ENCODE data around the gene SRPX.
A peak's percentile ranks its signal among the peaks of the same experiment; 100 is the strongest.

SRPX gene

DNA sequence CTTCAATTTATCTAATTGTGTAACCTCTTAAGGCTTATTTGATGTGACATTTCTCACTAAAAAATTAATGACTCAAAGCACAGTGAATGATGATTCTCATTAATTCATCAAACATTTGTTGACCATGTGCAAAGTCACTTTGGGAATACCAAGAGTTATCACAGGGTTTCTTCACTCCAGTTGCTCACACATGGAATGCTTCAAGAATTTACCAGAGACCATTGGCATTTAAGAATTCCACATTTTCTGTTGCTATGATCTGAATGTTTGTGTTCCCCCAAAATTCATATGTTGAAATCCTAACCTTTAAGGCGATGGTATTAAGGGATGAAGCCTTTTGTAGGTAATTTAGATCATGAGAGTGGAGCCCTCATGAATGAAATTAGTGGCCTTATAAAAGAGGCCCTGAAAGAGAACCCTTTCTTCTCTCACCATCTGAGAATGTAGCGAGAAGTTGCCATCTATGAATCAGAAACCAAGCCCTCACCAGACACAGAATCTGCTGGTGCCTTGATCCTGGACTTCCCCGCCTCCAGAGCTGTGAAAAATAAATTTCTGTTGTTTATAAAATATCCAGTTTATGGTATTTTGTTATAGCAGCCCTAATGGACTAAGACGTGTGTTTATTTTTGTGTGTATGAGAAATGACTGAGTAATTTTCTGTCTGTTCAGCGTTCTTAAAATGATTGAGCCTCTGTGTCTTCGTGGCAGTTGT is 16.4 kb upstream of the SRPX start:
- Histone ChIP-seq H3K9ac (ENCODE audit: insufficient read length) (no peak overlapping the region), H3K27ac (no peak overlapping the region), H3K4me3 (no peak overlapping the region), H3K36me3 (ENCODE audit: insufficient read depth, low read length) (no peaks in the 10 kb centered on the region), H3K9me3 (ENCODE audit: low read depth, low read length) (no peaks in the 10 kb centered on the region)
- no peak for DNase-seq (ENCODE audit: low read depth, low spot score)
- no peak for TF ChIP-seq FOXP2 (optimal IDR thresholded peaks at IDR 0.05; ENCODE audit: control extremely low read depth, extremely low read length, insufficient read depth)
- TF ChIP-seq POLR2AphosphoS5 (IDR thresholded peaks at IDR 0.05; ENCODE audit: borderline replicate concordance, low read depth, low read length), result no peak
- TF ChIP-seq EZH2 (IDR thresholded peaks at IDR 0.05), result no peak

GRCh38 chrX:38233891-38234667 is 13.4 kb upstream of the SRPX start:
- Histone ChIP-seq H3K9ac (ENCODE audit: insufficient read length) (no peak overlapping the region), H3K4me3 (no peak overlapping the region), H3K36me3 (ENCODE audit: insufficient read depth, low read length) (no peaks in the 10 kb centered on the region), H3K9me3 (ENCODE audit: low read depth, low read length) (no peaks in the 10 kb centered on the region), H3K27ac (no peak overlapping the region)
- TF ChIP-seq POLR2AphosphoS5 (IDR thresholded peaks at IDR 0.05; ENCODE audit: borderline replicate concordance, low read depth, low read length), result no peak
- no peak for TF ChIP-seq FOXP2 (optimal IDR thresholded peaks at IDR 0.05; ENCODE audit: control extremely low read depth, extremely low read length, insufficient read depth)
- TF ChIP-seq EZH2 (IDR thresholded peaks at IDR 0.05), result no peak
- no peak for DNase-seq (ENCODE audit: low read depth, low spot score)

GRCh38 chrX:38232079-38232686 is 11.5 kb upstream of the SRPX start:
- no peak for DNase-seq (ENCODE audit: low read depth, low spot score)
- Histone ChIP-seq H3K9ac (ENCODE audit: insufficient read length) (no peak overlapping the region), H3K9me3 (ENCODE audit: low read depth, low read length) (no peaks in the 10 kb centered on the region), H3K36me3 (ENCODE audit: insufficient read depth, low read length) (no peaks in the 10 kb centered on the region), H3K4me3 (no peak overlapping the region), H3K27ac (no peak overlapping the region)
- TF ChIP-seq EZH2 (IDR thresholded peaks at IDR 0.05) (no peak), POLR2AphosphoS5 (IDR thresholded peaks at IDR 0.05; ENCODE audit: borderline replicate concordance, low read depth, low read length) (no peak), FOXP2 (optimal IDR thresholded peaks at IDR 0.05; ENCODE audit: control extremely low read depth, extremely low read length, insufficient read depth) (no peak)

GRCh38 chrX:38225093-38225492 is 4.4 kb upstream of the SRPX start:
- no peak for DNase-seq (ENCODE audit: low read depth, low spot score)
- H3K9me3 ChIP-seq (ENCODE audit: low read depth, low read length), result no peaks in the 10 kb centered on the region

DNA sequence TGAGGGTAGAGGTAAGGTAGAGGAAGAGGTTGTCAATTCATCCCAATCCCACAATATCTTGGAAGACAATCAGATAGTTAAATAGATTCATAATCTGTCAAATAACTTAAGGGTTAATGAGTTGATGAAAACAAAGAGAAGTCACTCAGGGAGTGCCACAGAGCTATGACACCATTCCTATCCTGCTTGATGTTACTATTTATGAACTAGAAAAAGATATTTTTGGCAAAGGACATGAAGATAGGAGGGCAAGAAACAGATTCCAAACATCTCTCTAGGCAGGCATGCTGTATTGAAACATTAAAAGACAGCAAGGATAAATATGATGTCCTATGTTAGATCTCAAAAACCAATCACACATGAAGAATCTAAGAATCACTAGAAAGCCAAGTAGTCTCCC is 3.5 kb upstream of the SRPX start:
- H3K4me3 ChIP-seq, result no peak overlapping the region
- no peak for DNase-seq (ENCODE audit: low read depth, low spot score)
- H3K9me3 ChIP-seq (ENCODE audit: low read depth, low read length), result no peaks in the 10 kb centered on the region
- TF ChIP-seq EZH2 (IDR thresholded peaks at IDR 0.05) (no peak), POLR2AphosphoS5 (IDR thresholded peaks at IDR 0.05; ENCODE audit: borderline replicate concordance, low read depth, low read length) (no peak), FOXP2 (optimal IDR thresholded peaks at IDR 0.05; ENCODE audit: control extremely low read depth, extremely low read length, insufficient read depth) (no peak)
- H3K36me3 ChIP-seq (ENCODE audit: insufficient read depth, low read length), result no peaks in the 10 kb centered on the region
- H3K9ac ChIP-seq (ENCODE audit: insufficient read length), result no peak overlapping the region
- no peak overlapping the region for H3K27ac ChIP-seq

More at GRCh38 chrX:38225093-38225492, 4.4 kb upstream of the SRPX start:
- no peak overlapping the region for H3K9ac ChIP-seq (ENCODE audit: insufficient read length)
- H3K4me3 ChIP-seq, result no peak overlapping the region
- no peak for TF ChIP-seq POLR2AphosphoS5 (IDR thresholded peaks at IDR 0.05; ENCODE audit: borderline replicate concordance, low read depth, low read length)
- no peak for TF ChIP-seq EZH2 (IDR thresholded peaks at IDR 0.05)
- TF ChIP-seq FOXP2 (optimal IDR thresholded peaks at IDR 0.05; ENCODE audit: control extremely low read depth, extremely low read length, insufficient read depth), result no peak
- H3K36me3 ChIP-seq (ENCODE audit: insufficient read depth, low read length), result no peaks in the 10 kb centered on the region
- H3K27ac ChIP-seq, result no peak overlapping the region

- H3K9ac ChIP-seq (ENCODE audit: insufficient read length), result no peak overlapping the region
- no peaks in the 10 kb centered on the region for H3K36me3 ChIP-seq (ENCODE audit: insufficient read depth, low read length)
- H3K9me3 ChIP-seq (ENCODE audit: low read depth, low read length), result no peaks in the 10 kb centered on the region
- TF ChIP-seq EZH2 (IDR thresholded peaks at IDR 0.05) (no peak), POLR2AphosphoS5 (IDR thresholded peaks at IDR 0.05; ENCODE audit: borderline replicate concordance, low read depth, low read length) (no peak), FOXP2 (optimal IDR thresholded peaks at IDR 0.05; ENCODE audit: control extremely low read depth, extremely low read length, insufficient read depth) (no peak)
- no peak overlapping the region for H3K4me3 ChIP-seq
- no peak overlapping the region for H3K27ac ChIP-seq
- DNase-seq (ENCODE audit: low read depth, low spot score), result no peak
Observed at GRCh38 chrX:38221391-38221929, 789 bp upstream of the SRPX start.

GRCh38 chrX:38220024-38220414 is 652 bp downstream of the SRPX start:
- DNase-seq (ENCODE audit: low read depth, low spot score), result no peak
- no peaks in the 10 kb centered on the region for H3K9me3 ChIP-seq (ENCODE audit: low read depth, low read length)
- H3K9ac ChIP-seq (ENCODE audit: insufficient read length), result no peak overlapping the region
- TF ChIP-seq EZH2 (IDR thresholded peaks at IDR 0.05), result no peak
- no peak for TF ChIP-seq POLR2AphosphoS5 (IDR thresholded peaks at IDR 0.05; ENCODE audit: borderline replicate concordance, low read depth, low read length)
- TF ChIP-seq FOXP2 (optimal IDR thresholded peaks at IDR 0.05; ENCODE audit: control extremely low read depth, extremely low read length, insufficient read depth), result no peak
- H3K27ac ChIP-seq, result no peak overlapping the region
- H3K36me3 ChIP-seq (ENCODE audit: insufficient read depth, low read length), result no peaks in the 10 kb centered on the region
- H3K4me3 ChIP-seq, result peak overlapping the region; percentile 74

- Histone ChIP-seq H3K4me3 (no peak overlapping the region), H3K36me3 (ENCODE audit: insufficient read depth, low read length) (no peaks in the 10 kb centered on the region), H3K27ac (no peak overlapping the region), H3K9me3 (ENCODE audit: low read depth, low read length) (no peaks in the 10 kb centered on the region), H3K9ac (ENCODE audit: insufficient read length) (no peak overlapping the region)
- TF ChIP-seq FOXP2 (optimal IDR thresholded peaks at IDR 0.05; ENCODE audit: control extremely low read depth, extremely low read length, insufficient read depth), result no peak
- TF ChIP-seq EZH2 (IDR thresholded peaks at IDR 0.05), result no peak
- no peak for TF ChIP-seq POLR2AphosphoS5 (IDR thresholded peaks at IDR 0.05; ENCODE audit: borderline replicate concordance, low read depth, low read length)
- DNase-seq (ENCODE audit: low read depth, low spot score), result no peak
Observed at GRCh38 chrX:38216642-38217041, 4.0 kb downstream of the SRPX start.

All from SK-N-MC (cell line).